OCI-LY7 (cell line): ENCODE results near the gene UGT1A3.

Experiments
- EZH2phosphoT487 ChIP-seq: fragments of 200-600 bp; sonication (generic); IDR thresholded peaks from 2 replicates; pipeline ENCODE4 v1.6.1; 2018; ENCODE audit warnings: low read depth, borderline replicate concordance, mild to moderate bottlenecking, mixed run types, antibody characterized with exemption, low read length, moderate library complexity, mixed read lengths
- TF ChIP-seq, protein P1 (sequence below): fragments of 200-600 bp; sonication (generic); conservative IDR thresholded peaks from 2 replicates; pipeline ENCODE4 v1.5.1; 2014; ENCODE audit warnings: mild to moderate bottlenecking, antibody characterized with exemption, low read length, moderate library complexity, mixed read lengths

DNA sequence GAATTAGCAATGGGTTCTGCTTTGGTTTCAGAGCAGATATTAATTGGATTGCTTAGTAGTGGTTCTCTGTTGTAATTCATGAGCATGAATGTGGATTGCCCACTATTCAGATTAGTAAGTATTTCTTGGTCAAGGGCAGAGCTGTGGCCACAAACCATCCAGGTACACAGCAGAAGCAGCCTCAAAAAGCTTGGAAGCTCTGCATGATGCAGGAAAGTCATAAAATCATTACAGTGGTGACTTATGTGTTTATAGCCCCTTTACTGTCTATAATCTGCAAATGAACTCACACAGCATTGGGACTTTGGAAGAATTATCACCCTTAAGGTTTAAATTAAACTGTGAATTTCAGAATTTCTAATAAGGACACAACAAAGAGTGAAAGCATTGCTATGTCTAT lies 29.3 kb downstream of the UGT1A3 start:
- no peak for TF ChIP-seq EZH2phosphoT487
- TF ChIP-seq, protein P1, sequence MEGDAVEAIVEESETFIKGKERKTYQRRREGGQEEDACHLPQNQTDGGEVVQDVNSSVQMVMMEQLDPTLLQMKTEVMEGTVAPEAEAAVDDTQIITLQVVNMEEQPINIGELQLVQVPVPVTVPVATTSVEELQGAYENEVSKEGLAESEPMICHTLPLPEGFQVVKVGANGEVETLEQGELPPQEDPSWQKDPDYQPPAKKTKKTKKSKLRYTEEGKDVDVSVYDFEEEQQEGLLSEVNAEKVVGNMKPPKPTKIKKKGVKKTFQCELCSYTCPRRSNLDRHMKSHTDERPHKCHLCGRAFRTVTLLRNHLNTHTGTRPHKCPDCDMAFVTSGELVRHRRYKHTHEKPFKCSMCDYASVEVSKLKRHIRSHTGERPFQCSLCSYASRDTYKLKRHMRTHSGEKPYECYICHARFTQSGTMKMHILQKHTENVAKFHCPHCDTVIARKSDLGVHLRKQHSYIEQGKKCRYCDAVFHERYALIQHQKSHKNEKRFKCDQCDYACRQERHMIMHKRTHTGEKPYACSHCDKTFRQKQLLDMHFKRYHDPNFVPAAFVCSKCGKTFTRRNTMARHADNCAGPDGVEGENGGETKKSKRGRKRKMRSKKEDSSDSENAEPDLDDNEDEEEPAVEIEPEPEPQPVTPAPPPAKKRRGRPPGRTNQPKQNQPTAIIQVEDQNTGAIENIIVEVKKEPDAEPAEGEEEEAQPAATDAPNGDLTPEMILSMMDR: no peak
